HG02571 (cell line): ENCODE results near the gene SLC25A25.

Experiments
- ATAC-seq: cut with Tn5 transposase; IDR thresholded peaks from one replicate; pipeline ENCODE4 v1.9.1; 2021; ENCODE audit warnings: mild to moderate bottlenecking, moderate library complexity; ENCODE audit not compliant: unreplicated experiment

Gene SLC25A25

GRCh38 chr9:128096616-128097536 is 28.8 kb downstream of the SLC25A25 start:
- no peak for ATAC-seq

GRCh38 chr9:128097543-128098296 is 29.7 kb downstream of the SLC25A25 start:
- ATAC-seq = no peak

GRCh38 chr9:128098297-128099230 is 30.5 kb downstream of the SLC25A25 start:
- ATAC-seq = no peak

GRCh38 chr9:128099231-128099931 is 31.3 kb downstream of the SLC25A25 start:
- no peak for ATAC-seq

GRCh38 chr9:128099932-128100491 is 32.0 kb downstream of the SLC25A25 start:
- no peak for ATAC-seq

- ATAC-seq = no peak
These were observed 32.5 kb downstream of the SLC25A25 start for GRCh38 chr9:128100581-128100980.

- ATAC-seq = no peak
These were observed 33.2 kb downstream of the SLC25A25 start for GRCh38 chr9:128101231-128101661.

- no peak for ATAC-seq
These were observed 33.7 kb downstream of the SLC25A25 start for GRCh38 chr9:128101690-128102089.

GRCh38 chr9:128102196-128102595 is 34.2 kb downstream of the SLC25A25 start:
- no peak for ATAC-seq

- no peak for ATAC-seq
These were observed 35.0 kb downstream of the SLC25A25 start for GRCh38 chr9:128102861-128103588.

GRCh38 chr9:128103589-128103962 is 35.5 kb downstream of the SLC25A25 start:
- no peak for ATAC-seq

GRCh38 chr9:128104171-128104618 is 36.2 kb downstream of the SLC25A25 start:
- no peak for ATAC-seq

- no peak for ATAC-seq
These were observed 37.6 kb downstream of the SLC25A25 start for GRCh38 chr9:128105538-128106175.

GRCh38 chr9:128106181-128106939 is 38.3 kb downstream of the SLC25A25 start:
- ATAC-seq = no peak

- ATAC-seq = no peak
These were observed 39.0 kb downstream of the SLC25A25 start for GRCh38 chr9:128106940-128107467.

GRCh38 chr9:128107468-128108268 is 39.6 kb downstream of the SLC25A25 start:
- ATAC-seq = no peak
